Subcutaneous abdominal adipose tissue (tissue), 5 donors: ENCODE results near the gene MAML3.

ENCODE experiments used
- H3K27ac ChIP-seq: one replicate; pipeline ENCODE4 v1.7.0; 2013; ENCODE audit warnings: low read depth, mild to moderate bottlenecking, inconsistent platforms, low read length, moderate library complexity
- H3K27me3 ChIP-seq, 5 donors: one replicate each; pipeline ENCODE4 v1.7.0; 2013; ENCODE audit warnings: low read length in 5 of 5, inconsistent platforms in 1 of 5; ENCODE audit not compliant: control insufficient read depth in 5 of 5, insufficient read depth in 4 of 5
- H3K36me3 ChIP-seq, 5 donors: one replicate each; pipeline ENCODE4 v1.7.0; 2013; ENCODE audit warnings: low read length in 5 of 5; ENCODE audit not compliant: control insufficient read depth in 5 of 5, insufficient read depth in 5 of 5
- H3K4me1 ChIP-seq, 5 donors: one replicate each; pipeline ENCODE4 v1.7.0; 2013; ENCODE audit warnings: low read length in 5 of 5, mild to moderate bottlenecking in 3 of 5, moderate library complexity in 1 of 5; ENCODE audit not compliant: control insufficient read depth in 5 of 5, insufficient read depth in 5 of 5
- H3K4me3 ChIP-seq, 5 donors: one replicate each; pipeline ENCODE4 v1.7.0; 2013; ENCODE audit warnings: low read length in 5 of 5, low read depth in 1 of 5
- H3K9ac ChIP-seq, 5 donors: one replicate each; pipeline ENCODE4 v1.7.0; 2013; ENCODE audit warnings: low read length in 5 of 5, mild to moderate bottlenecking in 4 of 5, moderate library complexity in 3 of 5
- H3K9me3 ChIP-seq, 5 donors: one replicate each; pipeline ENCODE4 v1.7.0; 2013; ENCODE audit warnings: low read length in 5 of 5; ENCODE audit not compliant: control insufficient read depth in 5 of 5
- donor health status: healthy.
- donor health status: healthy.
- donor health status: healthy.
- donor health status: healthy.
- donor health status: healthy.

MAML3 gene

DNA sequence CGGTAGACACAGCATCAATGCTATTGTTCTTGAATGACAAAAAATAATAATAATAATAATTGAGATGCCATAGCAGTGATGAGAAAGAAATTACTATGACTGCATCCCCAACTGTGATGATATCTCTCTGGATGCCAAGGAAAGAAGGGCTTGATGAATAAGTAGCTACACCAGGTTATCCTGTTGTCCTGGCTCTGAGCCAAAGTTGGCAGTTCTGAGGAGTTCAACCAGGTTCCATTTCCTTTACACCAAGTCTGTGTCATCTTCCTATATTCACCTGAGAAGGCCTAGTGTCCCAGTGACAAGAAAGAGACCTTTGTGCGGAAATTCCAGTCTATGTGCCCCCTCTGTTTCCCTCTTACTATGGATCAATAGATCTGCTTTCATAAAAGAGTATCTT is 3.4 kb upstream of the MAML3 start:
- H3K27me3 ChIP-seq, result no peaks in the 10 kb centered on the region
- H3K9me3 ChIP-seq, result no peaks in the 10 kb centered on the region
- no peak overlapping the region for H3K4me3 ChIP-seq
- peaks cover 0 to 21% (median 15%) of the 10 kb centered on the region in 5 donors for H3K4me1 ChIP-seq
- H3K27ac ChIP-seq, result no peak overlapping the region
- no peaks in the 10 kb centered on the region for H3K36me3 ChIP-seq
- no peak overlapping the region for H3K9ac ChIP-seq

DNA sequence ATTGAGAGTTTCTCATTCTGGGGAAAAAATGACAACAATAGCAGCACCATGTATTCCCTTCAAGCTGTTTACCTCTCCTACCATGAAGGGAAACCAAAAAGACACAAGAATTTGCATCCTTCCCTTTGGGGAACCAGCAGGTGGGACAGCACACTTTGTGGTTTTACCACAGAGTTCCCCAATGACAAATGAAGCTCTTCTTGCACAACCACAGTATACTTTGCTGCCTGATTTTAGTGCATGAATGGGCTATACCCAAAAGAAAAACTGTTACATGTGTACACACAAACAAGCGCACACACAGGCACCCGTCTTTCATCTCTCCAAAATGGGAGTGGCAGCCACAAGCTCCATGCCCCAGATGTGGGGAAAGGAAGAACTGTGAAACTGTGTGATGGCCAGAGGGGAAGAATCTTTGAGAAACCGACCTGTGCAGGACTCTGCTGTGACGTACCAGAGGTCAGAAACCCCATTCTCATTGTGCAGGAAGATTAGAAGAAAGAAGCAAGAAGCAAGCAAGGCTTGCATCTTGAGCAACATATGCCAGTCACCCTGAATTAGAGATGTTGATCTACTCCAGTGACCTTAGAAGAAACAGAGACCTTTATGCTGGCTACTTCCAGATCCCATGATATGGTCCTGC is 2.7 kb upstream of the MAML3 start:
- H3K36me3 ChIP-seq, result no peaks in the 10 kb centered on the region
- no peak overlapping the region for H3K9ac ChIP-seq
- H3K27ac ChIP-seq, result no peak overlapping the region
- no peaks in the 10 kb centered on the region for H3K9me3 ChIP-seq
- no peak overlapping the region for H3K4me3 ChIP-seq
- peaks cover 0 to 26% (median 21%) of the 10 kb centered on the region in 5 donors for H3K4me1 ChIP-seq
- no peaks in the 10 kb centered on the region for H3K27me3 ChIP-seq

DNA sequence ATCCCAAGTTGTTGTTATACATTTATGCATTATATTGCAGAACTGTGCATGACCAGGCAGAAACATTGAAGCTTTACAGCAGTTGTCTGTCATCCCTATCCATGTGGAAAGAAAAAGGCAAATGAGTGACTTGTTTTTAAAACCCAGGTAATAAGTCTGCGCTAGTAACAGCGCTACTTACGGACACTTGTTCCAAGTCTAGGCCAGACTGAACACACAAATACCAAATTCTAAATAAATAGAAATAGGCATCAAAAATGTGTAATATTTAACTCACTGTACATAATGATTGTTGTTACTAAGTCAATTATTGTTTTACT is 548 bp upstream of the MAML3 start:
- peak overlapping the region in 3 of 5 donors; percentile 44 to 78 (median 62) for H3K9ac ChIP-seq
- peaks cover 0 to 36% (median 29%) of the 10 kb centered on the region in 5 donors for H3K4me1 ChIP-seq
- peak overlapping the region; percentile 93 for H3K27ac ChIP-seq
- no peaks in the 10 kb centered on the region for H3K27me3 ChIP-seq
- no peaks in the 10 kb centered on the region for H3K36me3 ChIP-seq
- H3K9me3 ChIP-seq, result no peaks in the 10 kb centered on the region
- H3K4me3 ChIP-seq, result peak overlapping the region; percentile 48 to 97 (median 86)

DNA sequence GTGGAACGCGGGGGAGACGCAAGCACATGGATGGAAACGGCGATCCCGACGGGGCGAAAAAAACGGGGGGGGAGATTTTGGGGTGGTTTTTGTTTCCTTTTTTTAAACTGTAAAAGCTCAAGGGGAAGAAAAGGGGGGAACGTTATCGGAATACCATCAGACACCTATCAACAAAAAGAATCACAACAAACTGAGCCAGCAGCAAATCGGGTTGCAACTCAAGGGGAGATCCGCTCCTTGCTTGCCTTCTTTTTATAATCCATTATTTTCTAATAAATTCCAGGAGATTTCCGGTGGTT is 616 bp downstream of the MAML3 start:
- Histone ChIP-seq H3K36me3 (no peaks in the 10 kb centered on the region), H3K9ac (peak overlapping the region in 4 of 5 donors; percentile 53 to 84 (median 69)), H3K27ac (peak overlapping the region; percentile 93), H3K4me3 (peak overlapping the region; percentile 79 to 97 (median 92)), H3K4me1 (peaks cover 0 to 36% (median 29%) of the 10 kb centered on the region in 5 donors), H3K27me3 (no peaks in the 10 kb centered on the region), H3K9me3 (no peaks in the 10 kb centered on the region)

DNA sequence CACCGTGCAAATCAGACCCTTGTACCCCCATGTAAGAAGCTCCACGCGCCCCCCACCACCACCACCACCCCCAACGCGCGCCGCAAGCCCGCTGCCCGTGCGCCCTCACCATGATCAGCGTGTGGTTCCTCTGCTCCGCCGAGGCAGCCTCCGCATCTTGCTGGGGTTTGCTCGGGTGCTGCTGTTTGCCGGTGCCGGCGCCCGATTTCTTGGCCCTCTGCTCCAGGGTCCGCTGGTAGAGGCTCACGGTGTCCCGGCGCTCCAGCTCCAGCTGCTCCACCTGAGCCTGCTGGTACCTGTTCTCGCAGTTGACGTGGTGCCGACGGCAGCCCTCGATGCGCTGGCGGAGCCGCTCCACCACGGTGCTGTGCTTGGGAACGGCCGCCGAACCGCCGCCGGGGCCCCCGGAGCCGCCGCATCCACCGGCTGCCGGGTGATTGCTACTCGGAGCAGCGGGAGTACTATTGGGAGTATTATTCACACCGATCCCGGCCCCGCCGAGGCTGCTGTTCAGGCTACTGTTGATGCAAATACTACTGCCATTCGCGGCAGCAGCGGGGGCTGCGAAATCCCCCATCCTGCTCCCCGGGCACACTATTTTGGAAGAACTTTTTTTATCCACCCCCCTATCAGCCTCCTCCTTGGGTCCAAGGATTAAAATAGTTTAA is 1.1 kb downstream of the MAML3 start:
- peak overlapping the region; percentile 79 to 97 (median 92) for H3K4me3 ChIP-seq
- H3K36me3 ChIP-seq, result no peaks in the 10 kb centered on the region
- H3K27ac ChIP-seq, result peak overlapping the region; percentile 93

DNA sequence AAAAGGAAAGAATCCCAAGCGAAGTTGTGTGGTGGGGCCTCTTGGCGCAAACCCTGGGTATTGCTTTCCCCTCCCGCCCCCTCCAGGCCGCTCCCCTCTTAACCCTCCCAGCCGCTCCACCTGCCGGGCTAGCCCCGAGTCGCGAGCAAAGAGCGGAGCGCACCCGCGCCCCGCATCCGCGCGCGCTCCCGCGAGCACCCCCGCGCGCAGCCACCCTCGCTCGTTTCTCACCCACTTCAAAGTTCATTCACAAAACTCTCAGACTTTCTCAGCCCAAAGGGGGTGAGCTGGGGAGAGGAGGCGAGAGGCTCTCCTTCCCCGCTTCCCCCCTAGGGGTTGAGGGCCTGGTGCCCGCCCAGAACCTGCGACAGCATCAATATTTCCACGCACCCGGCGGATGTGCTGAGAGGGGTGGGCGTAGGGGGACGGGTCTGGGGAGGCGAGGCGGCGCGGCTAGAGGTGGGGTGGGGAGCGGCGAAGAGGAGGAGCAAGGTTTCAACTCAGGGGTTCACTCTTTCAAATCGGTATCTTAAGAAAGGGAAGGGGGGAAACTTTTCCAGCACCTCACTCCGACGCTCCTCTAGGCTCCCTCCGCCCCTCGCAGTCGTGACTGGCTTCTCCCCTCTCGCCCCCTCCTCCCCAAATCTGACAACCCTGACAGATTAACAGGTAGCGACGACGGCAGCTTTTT is 1.8 kb downstream of the MAML3 start:
- peak overlapping the region; percentile 79 to 97 (median 86) for H3K4me3 ChIP-seq
- H3K9ac ChIP-seq, result peak overlapping the region in 4 of 5 donors; percentile 53 to 84 (median 79)
- H3K36me3 ChIP-seq, result no peaks in the 10 kb centered on the region
- H3K27me3 ChIP-seq, result no peaks in the 10 kb centered on the region
- peaks cover 0 to 36% (median 29%) of the 10 kb centered on the region in 5 donors for H3K4me1 ChIP-seq
- peak overlapping the region; percentile 93 for H3K27ac ChIP-seq
- no peaks in the 10 kb centered on the region for H3K9me3 ChIP-seq

More for the DNA sequence above, 1.1 kb downstream of the MAML3 start:
- Histone ChIP-seq H3K27me3 (no peaks in the 10 kb centered on the region), H3K9ac (peak overlapping the region in 4 of 5 donors; percentile 53 to 84 (median 69)), H3K4me1 (peaks cover 0 to 36% (median 29%) of the 10 kb centered on the region in 5 donors), H3K9me3 (no peaks in the 10 kb centered on the region)

DNA sequence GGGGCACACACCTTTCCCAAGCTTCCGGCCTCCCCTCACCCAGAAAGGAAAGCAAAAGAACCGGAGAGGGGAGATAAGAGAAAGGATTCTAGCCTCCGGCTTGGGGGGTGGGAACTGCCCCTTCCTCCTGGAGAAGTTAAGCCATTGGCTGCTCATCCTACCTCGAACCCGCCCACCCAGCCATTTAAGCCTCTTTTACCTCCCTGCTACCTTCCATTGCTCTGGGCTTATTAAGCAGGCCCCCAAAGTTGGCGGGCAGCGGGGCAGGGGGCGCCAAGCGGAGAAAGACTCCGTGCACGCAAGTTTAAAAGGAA is 2.3 kb downstream of the MAML3 start:
- no peaks in the 10 kb centered on the region for H3K27me3 ChIP-seq
- peaks cover 0 to 36% (median 29%) of the 10 kb centered on the region in 5 donors for H3K4me1 ChIP-seq
- H3K4me3 ChIP-seq, result peak overlapping the region; percentile 79 to 97 (median 86)
- peak overlapping the region; percentile 93 for H3K27ac ChIP-seq
- H3K36me3 ChIP-seq, result no peaks in the 10 kb centered on the region
- peak overlapping the region in 4 of 5 donors; percentile 53 to 84 (median 79) for H3K9ac ChIP-seq
- H3K9me3 ChIP-seq, result no peaks in the 10 kb centered on the region

DNA sequence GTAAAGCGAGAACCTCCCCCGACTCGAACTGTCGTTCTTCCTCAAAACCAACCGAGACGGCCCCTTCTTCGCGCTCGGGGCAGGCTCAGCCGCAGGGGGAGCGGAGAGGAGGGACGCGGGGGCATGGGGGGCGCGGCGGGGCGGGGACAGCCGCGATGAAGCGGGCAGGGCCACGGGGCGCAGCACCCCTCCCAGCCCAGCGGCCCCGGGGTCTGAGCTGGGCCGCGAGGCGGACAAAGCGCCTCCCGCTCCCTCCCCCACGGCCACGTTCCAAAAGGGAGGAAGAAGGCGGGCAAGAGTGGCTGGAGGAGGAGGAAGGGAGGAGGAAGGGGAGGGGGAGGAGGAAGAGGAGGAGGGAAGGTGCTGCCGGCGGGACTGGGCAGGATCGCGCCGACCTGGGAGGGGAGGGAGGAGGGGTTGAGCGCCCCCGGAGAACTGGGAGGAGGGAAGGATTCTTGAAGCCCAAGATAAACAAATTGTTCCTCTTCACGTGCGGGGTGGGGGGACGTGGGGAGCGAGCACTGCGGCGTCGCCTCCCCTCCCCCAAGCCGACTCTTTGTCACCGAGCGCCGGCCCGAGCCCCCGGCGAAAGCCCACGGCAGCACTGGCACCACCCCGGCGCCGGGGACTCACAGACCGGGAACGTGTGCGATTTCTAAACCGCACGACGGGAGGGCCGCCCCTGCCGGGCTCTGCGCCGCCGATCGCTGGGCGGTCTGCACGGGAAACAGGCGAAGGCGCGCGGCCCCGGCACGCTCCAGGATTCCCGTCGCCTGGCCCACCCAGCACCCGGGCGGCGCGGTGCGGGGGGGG is 2.9 kb downstream of the MAML3 start:
- H3K27ac ChIP-seq, result peak overlapping the region; percentile 93
- H3K4me1 ChIP-seq, result peaks cover 0 to 36% (median 29%) of the 10 kb centered on the region in 5 donors
- H3K4me3 ChIP-seq, result peak overlapping the region; percentile 79 to 97 (median 92)
- H3K9ac ChIP-seq, result peak overlapping the region; percentile 73 to 88 (median 80)
- H3K27me3 ChIP-seq, result no peaks in the 10 kb centered on the region
- H3K9me3 ChIP-seq, result no peaks in the 10 kb centered on the region
- no peaks in the 10 kb centered on the region for H3K36me3 ChIP-seq

DNA sequence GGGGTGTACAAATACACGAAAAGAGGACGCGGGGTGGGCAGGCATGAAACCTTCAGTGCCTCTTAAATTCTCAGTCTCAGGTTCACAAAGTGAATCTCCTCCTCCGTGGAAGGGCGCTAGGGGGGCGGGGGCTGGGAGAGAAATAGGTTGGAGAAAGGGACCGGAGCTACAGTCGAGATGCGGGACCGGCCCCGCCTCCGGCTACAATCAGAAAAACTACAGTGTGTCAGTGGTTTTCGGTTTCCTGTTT is 3.4 kb downstream of the MAML3 start:
- H3K36me3 ChIP-seq, result no peaks in the 10 kb centered on the region
- H3K27ac ChIP-seq, result peak overlapping the region; percentile 93
- no peaks in the 10 kb centered on the region for H3K9me3 ChIP-seq
- peak overlapping the region; percentile 79 to 97 (median 92) for H3K4me3 ChIP-seq
- no peaks in the 10 kb centered on the region for H3K27me3 ChIP-seq
- peaks cover 0 to 36% (median 29%) of the 10 kb centered on the region in 5 donors for H3K4me1 ChIP-seq
- H3K9ac ChIP-seq, result peak overlapping the region; percentile 69 to 88 (median 73)
